Spleen (tissue), 7 donors: ENCODE measurements around the gene RGS7BP.

Experiments used
- POLR2A ChIP-seq, 3 donors: fragments of 450-650 bp; IDR thresholded peaks; one replicate each; pipeline ENCODE4 v1.5.1; 2017; ENCODE audit warnings: antibody characterized with exemption in 3 of 3, mild to moderate bottlenecking in 1 of 3
- POLR2AphosphoS5 ChIP-seq, 3 donors: sonication (generic); formaldehyde crosslinking; IDR thresholded peaks; one replicate each; pipeline ENCODE4 v1.5.1; 2017; ENCODE audit warnings: antibody characterized with exemption in 3 of 3
- TF ChIP-seq, protein P1 (sequence below), 11 experiments: fragments of 200-600 bp in 7 of 11; fragments of 450-650 bp in 4 of 11; sonication (generic) in 4 of 11; IDR thresholded peaks in 8 of 11; conservative IDR thresholded peaks in 3 of 11; 1 replicate in 7 of 11; 2 replicates in 4 of 11; pipeline versions ENCODE4 v1.4.0 to v1.8.0; 2016 to 2021; ENCODE audit warnings: antibody characterized with exemption in 11 of 11, inconsistent platforms in 4 of 11, mild to moderate bottlenecking in 1 of 11
- donor health status: DM: no; HTN: no; CAD: no; lungs with moderate emphysema.
- donor health status: DM: no; HTN: no; CAD: no.
- donor health status: DM: no; HTN: no; CAD: no.

DNA sequence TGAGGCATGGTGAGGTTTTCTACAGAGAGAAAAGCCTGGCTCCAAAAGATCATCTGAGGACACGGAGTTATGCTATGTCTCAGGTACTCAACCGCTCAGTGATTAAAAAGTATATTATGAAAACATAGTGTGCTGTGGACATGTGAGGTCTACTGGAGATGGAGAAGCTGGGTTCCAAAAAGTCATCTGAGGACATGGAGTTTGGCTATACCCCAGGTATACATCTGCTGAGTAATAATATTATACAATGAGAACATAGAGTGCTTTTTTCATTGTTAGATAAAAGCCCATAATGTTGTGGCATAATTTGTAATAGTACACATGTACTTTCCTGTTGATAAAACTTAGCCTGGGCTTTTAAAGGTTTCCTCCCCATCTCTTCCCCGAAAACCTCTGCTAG is 113.8 kb downstream of the RGS7BP start:
- TF ChIP-seq, protein P1, sequence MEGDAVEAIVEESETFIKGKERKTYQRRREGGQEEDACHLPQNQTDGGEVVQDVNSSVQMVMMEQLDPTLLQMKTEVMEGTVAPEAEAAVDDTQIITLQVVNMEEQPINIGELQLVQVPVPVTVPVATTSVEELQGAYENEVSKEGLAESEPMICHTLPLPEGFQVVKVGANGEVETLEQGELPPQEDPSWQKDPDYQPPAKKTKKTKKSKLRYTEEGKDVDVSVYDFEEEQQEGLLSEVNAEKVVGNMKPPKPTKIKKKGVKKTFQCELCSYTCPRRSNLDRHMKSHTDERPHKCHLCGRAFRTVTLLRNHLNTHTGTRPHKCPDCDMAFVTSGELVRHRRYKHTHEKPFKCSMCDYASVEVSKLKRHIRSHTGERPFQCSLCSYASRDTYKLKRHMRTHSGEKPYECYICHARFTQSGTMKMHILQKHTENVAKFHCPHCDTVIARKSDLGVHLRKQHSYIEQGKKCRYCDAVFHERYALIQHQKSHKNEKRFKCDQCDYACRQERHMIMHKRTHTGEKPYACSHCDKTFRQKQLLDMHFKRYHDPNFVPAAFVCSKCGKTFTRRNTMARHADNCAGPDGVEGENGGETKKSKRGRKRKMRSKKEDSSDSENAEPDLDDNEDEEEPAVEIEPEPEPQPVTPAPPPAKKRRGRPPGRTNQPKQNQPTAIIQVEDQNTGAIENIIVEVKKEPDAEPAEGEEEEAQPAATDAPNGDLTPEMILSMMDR (IDR thresholded peaks at IDR 0.05 in 8 of 11, conservative IDR thresholded peaks at IDR 0.05 in 3 of 11), result no peak
- TF ChIP-seq POLR2AphosphoS5 (IDR thresholded peaks at IDR 0.05) (no peak), POLR2A (IDR thresholded peaks at IDR 0.05) (no peak)
